Caki2 (cell line): ENCODE results near the gene PAX7. TPM values are rescaled to one million over a fixed set of nuclear protein-coding genes. Genes with fewer than 3 reads are reported as not detected.
A peak's percentile ranks its signal among the peaks of the same experiment; 100 is the strongest.

Experiments
- DNase-seq: peaks from one replicate; pipeline ENCODE4 v3.0.0-alpha.2; 2015; ENCODE audit warnings: low read depth
- in situ Hi-C: cut with HindIII; loops from 2 replicates; pipeline ENCODE4 v1.10.0; 2016; ENCODE audit warnings: low sequenced_read_pairs, low pct_unique_long_range_greater_than_20kb, mixed read lengths
- total RNA-seq: library from RNA; depleted of rRNA; stranded (reverse); fragments of >200 nt; shearing (Covaris generic); gene quantifications from 2 replicates; pipeline ENCODE4 v1.2.3, GENCODE V29; 2014; ENCODE audit warnings: low replicate concordance

Gene PAX7
- total RNA-seq, 1 experiment from 2014 or later = not detected

DNA sequence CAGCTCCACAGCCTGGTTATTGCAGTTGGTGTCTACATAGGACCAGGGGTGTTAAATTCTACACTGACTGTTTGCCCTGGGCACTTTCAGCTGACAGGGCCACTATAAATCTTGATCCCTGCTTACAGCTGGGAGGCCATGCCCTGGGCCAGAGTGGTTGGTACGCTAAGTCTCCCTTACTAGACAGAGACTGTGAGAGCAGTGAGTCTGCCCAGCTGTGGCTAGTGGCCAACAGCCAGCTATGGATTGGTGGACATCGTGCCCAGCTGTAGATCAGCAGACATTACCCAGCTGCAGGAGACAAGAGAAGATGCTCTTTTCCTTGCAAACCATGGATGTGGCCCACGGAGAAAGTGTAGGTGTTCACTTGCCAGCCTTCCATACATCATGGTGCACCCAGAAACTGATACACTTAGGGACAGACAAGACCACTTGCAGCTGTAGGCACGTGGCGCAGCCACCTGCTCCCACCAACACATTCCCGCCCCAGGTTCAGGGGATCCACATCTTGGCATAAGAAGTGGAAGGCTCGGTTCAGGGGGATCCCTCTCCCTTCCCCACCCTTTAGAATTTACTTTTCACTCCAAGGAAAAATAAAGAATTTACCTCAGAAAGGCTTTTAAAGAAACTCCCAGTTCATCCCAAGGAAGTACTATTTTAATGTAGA, 16.4 kb upstream of the PAX7 start:
- DNase-seq = no peak
- in situ Hi-C loops = no loop called here

DNA sequence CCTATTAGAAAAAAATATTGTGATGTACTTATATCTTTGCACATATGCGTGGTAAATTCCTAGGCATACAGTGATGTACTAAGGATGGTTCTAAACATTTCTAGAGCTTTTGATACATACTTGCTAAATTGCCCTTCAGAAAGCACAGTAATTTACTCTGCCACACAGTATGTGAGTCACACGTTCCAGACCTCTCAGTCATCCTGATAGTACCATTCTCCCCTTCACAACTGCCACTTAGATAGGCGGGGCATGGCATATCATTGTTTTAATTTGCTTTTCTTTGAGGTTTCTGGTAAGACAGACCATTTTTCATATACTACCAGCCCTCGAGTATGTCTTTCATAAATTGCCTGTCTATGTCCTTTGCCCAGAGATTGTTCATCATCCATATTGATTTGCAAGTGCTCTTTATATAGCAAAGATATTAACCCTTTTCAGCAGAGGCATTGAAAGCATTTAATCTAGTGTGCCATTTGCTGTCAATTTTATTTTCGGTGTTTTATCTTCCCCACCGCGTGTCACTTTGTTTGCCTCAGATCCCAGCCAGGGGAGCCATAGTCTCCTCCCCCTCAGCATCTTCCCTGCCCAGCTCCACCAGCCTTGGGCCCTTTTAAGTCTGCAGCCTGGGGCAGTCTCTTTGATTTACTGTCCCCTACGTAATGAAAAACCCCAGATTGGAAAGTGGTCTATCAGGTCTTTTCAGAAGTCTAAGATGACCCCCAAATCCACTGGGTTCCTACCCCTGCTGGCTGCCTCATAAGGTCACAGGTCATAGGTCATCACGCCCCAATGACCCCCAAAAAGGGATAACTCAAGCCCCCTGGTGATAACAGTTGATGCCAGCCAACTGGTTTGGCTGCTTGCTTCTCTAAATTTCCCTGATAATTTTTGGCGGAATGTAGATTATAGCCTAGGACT, 11.8 kb upstream of the PAX7 start:
- peak; percentile 85 for DNase-seq
- in situ Hi-C loops = no loop called here

DNA sequence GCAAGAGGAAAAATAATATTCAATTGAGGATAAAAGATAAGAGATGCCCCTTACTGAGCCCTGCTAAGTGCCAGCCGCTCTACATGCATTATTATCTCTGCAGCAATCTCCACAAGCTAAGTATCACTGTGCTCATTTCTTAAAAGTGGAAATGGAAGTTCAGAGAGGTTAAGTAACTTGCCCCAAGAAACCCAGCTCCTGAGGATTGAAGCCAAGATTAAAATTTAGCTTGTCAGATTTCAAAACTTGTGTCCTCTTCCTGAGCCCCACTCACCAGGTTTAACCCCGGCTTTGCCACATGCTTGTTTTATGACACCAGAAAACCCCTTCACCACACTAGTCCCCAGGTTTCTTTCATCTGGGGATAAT, 11.2 kb upstream of the PAX7 start:
- in situ Hi-C loops = no loop called here
- no peak for DNase-seq

DNA sequence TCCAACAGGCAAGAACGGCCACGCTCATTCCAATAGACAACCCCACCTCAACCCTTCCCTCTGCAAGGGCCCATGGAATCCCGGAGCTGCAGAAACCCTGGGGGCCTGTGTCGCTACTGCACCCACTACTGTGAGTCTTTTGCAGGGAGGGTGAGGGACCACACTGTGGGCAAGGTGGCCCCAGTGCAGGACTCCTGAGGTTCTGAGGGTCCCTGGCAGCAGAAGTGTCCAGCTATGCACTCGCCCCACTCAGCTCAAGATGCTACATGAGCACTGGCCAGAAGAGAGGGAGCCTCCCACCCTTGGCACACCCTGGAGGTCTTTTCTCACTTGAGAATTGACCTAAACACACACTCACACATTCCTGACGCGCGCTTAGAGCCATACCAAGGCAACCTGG, 2.1 kb upstream of the PAX7 start:
- no peak for DNase-seq
- in situ Hi-C loops = no loop called here

DNA sequence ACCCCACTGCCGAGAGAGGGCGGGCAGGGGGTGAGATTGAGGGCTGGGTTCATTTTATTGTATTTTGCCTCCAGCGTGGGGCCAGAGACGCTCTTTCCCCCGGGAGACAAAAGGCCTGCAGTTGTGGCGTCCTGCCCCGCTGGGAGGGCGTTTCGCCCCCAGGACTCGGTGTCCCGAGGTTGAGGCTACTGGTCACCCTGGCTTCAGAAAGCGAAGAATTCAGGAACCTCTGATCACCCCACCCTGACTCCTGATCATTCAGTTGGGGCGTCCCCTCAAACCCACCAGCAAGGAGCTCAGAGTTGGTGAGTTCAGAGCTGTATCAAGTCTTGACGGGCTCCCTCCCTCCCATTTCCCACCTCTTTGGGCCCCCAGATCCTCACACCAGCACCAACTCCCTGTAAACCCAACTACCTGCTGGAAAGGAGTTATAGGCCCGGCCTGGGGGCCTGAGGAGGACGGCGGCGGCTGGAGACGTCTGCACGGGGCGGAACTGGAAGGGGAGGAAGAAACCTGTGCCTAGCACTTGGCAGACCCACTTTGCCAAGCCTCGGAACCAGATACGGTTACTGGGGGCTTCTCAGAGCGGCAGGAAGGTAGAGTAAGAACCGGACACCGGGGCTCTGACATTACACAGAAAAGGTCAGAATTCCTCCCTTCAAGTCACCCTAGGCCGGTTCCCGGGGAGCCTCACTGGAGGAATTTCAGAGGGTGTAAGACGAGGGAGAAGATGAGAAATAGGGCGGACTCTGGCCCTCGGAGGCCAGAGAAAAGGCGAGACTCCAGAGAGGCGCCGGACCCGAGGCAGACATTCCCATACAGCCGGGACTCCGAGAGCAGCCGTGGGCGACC, 761 bp upstream of the PAX7 start:
- no peak for DNase-seq
- in situ Hi-C loops = no loop called here

DNA sequence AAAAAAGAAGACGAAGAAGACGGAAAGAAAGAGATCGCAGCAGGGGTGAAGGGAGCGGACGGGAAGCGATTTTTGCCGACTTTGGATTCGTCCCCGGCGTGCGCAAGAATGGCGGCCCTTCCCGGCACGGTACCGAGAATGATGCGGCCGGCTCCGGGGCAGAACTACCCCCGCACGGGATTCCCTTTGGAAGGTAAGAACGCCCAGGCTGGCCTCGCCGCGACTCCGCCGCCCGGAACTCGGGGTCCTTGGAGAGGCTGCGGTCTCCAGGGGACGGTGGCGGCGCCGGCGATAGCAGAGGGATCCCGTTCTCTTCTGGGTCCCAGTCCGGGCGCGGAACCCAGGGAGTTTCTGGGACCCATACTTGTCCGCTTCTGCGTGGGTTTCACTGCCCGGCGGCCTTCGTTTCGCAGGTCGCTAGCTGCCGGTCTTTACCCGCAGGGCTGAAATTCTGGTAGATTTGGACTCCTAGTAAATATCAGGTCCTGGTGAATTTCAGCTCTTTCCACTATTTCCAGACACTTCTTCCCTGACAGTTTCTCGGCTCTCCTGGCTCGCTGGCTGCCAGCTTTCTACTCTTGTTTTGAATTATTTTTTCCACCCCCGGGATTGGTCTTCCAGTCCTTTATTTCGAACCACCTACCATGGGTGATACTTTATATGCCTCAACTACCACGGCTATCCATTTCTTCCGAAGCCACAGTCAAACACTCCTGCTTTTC, 1.0 kb downstream of the PAX7 start:
- in situ Hi-C loops = no loop called here
- no peak for DNase-seq

DNA sequence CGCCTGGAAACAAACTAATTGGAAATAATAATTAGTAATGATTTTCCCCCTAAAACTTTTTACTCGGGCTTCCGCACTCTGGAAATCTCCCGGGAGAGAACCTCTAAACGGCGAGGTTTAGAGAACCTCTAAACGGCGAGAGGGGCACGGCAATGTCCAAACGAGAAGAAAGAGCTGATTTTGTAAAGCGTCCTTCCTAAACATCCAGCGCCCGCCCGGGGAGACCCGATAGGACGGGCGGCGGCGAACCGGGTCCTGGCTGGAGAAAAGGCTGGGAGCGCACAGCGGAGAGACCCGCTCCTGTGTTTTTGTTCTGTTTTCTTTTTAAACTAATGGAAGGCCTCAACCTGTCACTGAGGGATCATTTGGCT, 1.6 kb downstream of the PAX7 start:
- no peak for DNase-seq
- in situ Hi-C loops = no loop called here

DNA sequence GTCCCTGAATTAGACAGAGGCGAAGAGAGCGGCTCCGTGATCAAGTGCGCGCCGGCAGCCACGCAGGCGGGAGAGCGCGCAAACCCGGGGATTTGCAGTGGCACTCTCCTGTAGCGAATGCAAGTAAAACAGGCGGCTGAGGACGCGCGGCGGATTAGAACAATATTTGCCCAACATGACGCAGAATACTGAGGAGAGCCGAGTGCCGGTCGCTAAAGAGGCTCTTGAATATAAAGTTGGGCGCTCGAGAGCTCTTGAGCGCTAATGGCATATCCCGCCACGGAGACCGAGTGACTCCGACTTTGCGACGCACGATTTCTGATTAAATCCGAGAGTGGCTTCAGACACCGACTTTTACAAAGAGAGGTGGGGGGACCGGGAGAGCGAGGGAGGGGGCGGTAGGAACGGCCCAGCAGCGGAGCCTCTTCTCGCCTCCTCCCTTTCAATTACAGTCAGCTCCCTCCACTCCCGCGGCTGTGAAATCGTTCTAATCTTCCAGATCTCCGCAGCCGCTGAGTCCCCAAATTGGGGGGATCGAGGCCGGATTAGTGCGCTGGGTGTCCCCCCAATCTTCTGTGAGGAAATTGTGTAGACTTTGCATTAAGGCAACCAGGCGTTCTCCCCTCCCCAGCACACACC, 2.3 kb downstream of the PAX7 start:
- in situ Hi-C loops = no loop called here
- no peak for DNase-seq

DNA sequence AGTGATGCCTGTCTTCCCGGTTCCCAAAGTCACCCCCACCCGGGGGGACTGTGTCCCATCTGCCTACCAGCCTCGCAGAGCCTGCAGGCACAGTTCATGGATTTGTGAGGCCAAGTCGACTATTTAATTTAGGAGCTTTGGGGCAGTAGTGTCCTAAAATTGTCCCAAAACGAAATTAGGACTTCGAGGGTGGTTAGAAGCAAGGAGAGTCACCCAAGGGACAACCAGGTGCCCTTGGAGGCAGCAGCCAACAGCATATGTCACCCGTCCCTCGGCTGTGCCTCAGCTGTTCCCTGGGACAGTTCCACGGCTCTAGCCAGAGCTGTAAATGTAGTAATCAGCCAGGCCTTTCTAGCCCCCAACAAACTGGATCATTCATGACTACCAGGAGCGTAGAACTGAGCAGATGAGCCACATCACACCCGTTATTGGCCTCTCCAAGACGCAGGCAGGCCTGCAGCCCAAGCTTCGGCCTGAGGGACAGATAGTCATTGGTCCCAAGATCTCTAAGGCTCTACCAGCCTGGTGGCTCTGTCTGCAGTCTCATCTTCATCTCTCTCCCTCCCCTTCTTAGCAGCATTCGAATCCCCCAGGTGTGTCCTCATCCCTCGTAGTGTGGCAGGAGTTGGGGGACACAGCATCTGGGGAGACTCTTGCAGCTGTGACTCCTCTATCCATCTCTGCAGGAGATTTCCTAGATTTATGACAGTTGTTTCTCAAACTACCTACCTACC, 2.9 kb downstream of the PAX7 start:
- in situ Hi-C loops = no loop called here

DNA sequence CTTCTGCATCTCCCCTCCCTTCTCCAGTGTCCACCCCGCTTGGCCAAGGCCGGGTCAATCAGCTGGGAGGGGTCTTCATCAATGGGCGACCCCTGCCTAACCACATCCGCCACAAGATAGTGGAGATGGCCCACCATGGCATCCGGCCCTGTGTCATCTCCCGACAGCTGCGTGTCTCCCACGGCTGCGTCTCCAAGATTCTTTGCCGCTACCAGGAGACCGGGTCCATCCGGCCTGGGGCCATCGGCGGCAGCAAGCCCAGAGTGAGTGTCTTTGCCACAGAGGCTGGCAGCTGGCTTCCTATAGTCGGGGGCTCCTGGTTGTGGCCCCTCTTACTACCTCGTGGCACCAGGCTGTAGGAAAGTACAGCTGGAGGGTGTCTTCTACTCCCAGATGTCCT, 3.6 kb downstream of the PAX7 start:
- no peak for DNase-seq
- in situ Hi-C loops = no loop called here

More for the DNA sequence above, 2.9 kb downstream of the PAX7 start:
- DNase-seq = no peak

DNA sequence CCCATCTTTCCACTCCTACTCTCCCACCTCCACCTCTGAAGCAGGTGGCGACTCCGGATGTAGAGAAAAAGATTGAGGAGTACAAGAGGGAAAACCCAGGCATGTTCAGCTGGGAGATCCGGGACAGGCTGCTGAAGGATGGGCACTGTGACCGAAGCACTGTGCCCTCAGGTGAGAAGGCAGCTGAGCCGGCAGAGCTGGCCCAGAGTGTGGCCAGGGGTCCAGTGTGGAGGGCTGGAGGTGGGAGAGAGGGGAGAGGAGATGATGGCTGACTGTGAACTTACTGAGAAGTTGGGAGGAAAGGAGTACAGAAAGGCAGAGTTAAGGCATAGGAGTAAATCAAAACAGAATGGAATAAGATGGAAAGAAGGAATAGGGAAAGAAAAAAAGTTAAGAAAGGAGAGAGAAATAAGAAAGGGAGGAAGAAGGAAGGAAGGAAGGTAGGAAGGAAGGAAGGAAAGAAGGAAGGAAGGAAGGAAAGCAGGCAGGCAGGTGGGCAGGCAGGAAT, 4.5 kb downstream of the PAX7 start:
- in situ Hi-C loops = no loop called here
- no peak for DNase-seq

DNA sequence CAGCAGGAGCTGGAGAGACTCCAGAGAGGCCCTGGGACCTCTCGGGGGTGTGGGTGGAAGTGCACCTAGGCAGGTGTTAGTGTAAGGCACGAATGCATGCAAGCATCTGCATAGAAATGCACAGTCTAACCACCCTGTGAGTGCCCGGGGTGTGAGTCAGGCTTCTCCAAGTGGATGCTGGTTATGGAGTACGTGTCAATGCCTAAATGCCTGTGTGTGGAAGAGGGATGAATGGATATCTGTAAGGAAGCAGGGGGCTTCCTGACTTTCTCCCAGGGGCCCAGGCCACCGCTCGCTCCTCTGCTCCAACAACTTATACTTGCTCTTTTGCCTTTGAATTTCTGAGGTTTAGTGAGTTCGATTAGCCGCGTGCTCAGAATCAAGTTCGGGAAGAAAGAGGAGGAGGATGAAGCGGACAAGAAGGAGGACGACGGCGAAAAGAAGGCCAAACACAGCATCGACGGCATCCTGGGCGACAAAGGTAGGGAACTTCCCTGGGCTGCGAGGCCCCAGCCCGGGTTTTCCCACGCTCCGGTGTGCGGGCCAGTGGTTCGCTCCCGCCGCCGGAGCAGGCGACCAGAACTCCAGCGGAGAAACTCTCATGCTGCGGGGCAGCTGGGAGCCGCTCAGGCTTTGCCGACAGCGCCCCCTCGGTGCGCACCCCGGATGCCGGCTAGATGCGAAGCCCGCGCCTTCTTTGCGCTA, 5.4 kb downstream of the PAX7 start:
- in situ Hi-C loops = no loop called here
- no peak for DNase-seq

DNA sequence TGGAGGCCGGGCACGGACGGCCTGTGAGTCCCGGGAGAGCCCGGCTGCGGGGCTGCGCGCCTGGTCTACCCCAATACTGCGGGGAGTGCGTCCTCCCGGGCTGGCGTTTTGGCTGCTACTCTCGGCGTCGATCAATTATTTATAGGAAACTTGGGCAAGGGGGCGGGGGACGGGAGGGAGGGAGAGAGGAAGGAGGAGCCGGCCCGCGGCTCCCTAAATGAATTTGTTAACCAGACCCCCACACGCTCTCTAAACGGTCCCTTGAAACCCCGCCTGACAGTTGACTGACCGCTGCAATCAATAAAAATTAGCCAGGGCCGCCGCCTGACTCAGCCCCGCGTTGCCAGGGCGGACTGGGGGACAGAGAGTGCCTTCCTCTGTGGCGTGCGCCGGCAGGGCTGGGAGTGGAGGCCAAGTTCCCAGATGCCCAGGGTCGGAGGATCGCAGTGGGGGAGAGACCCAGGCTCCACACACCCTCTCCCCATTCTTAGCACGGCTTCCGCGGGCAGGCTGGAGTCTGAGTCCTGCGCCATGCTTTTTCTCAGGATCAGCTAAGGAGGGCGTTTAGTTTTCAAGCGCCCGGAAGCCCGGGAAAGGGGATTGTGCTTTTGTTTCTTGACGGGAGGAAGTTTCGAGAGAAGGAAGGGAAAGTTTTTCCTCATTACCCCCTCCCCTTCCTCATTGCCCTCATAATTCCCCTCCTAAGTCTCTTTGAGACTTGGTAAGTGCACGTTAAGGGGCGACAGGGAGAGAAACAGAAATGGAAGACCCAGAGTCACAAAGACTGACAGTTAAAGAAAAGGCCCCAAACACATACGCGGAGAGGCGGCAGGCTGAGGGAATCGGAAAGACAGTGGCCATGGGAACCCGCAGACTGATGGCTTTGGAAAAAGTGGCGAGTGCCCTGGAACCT, 6.2 kb downstream of the PAX7 start:
- DNase-seq = no peak
- in situ Hi-C loops = no loop called here

DNA sequence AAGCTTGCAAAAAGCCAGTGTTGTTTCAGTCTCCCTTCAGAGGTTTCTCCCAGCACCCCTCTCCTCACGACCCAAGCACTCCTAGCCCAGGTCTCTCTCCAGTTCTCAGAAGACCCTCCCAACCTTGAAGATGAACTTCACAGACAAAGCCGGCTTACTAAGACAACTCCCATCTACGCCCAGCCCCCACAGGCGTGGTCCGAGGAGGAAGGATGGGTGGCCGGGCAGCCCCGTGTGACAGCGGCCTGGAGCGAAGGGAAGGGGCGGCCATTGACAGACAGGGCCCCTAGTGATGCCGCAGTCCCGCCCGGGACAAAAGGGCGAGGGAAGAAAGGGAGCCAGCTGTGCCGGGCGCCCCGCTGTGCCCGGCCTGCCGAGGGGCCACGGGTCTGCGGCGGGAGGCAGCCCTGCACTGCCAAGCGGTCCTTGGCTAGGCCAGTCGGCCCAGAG, 6.9 kb downstream of the PAX7 start:
- in situ Hi-C loops = no loop called here

DNA sequence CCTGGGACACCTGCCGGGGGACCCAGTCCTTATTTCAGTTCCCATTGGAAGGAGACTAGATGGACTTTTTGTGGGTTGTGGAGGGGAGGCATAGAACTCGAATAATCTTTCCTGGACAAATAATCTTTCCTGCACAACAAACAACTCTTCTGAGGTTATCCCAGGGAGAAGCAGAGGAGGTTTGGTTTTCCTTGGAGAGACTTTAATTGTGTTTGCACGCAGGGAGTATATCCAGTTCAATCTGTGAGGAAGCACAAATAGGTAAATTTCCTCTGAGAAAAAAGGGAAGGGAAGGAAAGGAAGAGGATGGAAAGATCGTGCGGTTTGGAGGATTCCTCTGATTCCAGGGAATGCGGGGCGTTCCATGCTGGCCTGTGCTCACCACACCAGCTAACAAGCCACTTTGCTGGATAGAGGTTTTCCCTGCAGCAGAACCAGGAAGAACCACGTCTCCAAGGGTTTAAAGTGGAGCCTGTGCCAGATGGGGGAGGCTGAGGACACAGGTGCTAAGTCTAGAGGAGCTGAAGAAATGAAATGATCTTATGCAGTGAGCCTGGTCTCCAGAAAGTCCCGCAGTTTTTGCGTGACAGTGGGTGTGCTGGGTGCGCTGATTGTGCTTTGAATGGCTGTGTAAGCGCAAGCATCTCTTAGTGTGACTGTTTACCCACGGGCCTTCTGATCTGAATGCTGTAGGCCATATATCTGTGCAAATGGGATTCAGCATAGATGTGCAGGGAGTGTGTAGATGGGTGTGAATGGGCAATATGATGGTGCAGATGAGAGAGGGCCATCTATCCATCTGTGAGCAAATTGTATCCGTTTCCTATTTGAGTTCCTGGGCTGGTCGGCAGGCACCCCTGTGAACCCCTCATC, 7.6 kb downstream of the PAX7 start:
- in situ Hi-C loops = no loop called here
- no peak for DNase-seq

More for the DNA sequence above, 6.9 kb downstream of the PAX7 start:
- DNase-seq = no peak
